Measurements from ENCODE around the gene RWDD3.

RWDD3 gene

DNA sequence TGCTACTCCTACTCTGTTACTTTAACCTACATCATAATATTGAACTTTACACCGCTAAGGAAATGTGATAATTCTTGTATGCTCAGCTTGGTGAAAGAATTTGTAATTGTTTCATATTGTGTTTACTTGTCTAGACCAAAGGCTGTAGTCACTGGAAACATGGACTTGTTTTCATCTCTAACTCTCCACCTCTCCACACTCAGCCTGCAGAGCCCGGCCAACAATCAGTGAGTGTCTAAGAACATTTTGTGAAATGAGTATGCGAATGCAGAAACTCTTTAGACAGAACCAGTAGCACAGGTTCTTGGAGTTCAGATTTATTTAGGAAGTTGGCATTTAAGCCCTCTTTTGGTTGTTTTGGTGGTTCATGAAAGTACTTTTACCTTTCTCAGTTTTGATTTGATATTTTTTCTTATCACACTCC, 3.2 kb upstream of the RWDD3 start:
- DNase-seq: no peak

GRCh38 chr1:95232646-95233318, 1.2 kb upstream of the RWDD3 start:
- no peak for DNase-seq

DNA sequence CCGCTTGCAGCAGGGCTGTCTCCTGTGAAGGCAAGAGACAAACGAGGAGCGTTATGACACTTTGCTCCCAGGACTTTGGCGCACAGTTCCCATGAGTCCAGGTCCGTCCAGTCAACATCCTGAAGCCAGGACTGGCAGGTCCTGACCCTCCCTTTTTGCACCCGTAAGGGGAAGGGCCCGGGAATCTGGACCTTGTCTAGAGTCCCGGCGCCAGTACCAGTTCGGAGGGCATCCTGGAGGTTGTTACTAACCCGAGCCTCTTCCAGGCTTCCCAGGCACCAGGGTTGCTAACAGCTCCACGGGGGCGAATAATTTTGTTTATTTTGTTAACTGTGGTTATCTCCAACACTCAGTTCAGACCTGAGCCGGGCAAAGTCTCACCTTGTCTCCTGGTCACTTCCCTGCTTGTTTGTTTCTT, 682 bp upstream of the RWDD3 start:
- no peak for DNase-seq

GRCh38 chr1:95236784-95237575, 3.0 kb downstream of the RWDD3 start:
- no peak for DNase-seq

- DNase-seq: no peak
These were observed 4.1 kb downstream of the RWDD3 start for GRCh38 chr1:95237981-95238703.

DNA sequence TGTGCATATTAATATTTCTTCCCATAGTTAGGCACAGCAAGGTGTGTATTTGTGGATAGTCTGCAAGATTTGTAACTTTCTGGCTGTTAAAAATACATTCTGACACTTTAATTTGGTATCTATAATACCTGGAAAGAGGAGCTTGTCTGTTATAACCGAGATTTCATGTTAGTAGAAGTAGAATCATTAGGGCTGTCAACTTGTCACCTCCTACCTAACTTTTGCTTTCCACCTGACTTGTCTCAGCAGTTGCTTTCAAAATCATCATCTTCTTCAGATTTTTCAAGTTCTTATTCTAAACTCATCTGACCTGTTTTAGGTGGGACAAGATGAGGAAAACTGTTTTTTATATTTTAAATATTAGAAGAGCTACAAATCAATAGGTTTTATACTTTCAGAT, 11.0 kb downstream of the RWDD3 start:
- DNase-seq: no peak

DNA sequence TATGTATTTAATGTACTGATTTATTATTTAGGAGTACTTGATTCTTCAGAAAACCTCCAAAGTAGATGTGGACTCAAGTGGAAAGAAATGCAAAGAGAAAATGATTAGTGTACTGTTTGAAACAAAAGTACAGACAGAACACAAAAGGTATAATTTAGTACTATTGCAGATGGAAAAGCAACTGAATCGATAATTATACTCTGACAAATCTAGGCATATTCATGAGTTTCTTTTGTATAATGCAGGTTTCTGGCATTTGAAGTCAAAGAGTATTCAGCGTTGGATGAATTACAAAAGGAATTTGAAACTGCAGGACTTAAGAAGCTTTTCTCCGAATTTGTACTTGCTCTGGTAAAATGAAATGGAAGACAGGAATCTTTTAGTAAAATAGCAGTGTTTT, 12.5 kb downstream of the RWDD3 start:
- DNase-seq: no peak

DNA sequence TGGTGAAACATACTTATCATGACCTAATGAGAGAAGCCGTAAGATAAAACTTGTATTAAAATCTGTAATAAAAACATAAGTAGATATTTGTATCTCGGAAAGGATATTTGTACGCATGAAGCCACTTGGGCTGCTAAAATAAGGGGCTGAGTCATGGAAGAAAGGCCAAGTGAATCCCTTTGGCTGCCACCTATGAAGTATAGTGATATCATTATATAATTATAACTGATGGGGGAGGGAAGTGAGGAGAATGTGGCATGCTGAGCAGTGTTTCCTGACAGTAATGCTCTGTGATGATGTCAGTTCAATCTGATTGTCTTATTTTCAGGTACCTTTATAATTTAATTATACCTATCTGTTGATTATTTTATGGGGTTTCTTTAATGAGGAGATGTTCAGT, 13.6 kb downstream of the RWDD3 start:
- DNase-seq: no peak

DNA sequence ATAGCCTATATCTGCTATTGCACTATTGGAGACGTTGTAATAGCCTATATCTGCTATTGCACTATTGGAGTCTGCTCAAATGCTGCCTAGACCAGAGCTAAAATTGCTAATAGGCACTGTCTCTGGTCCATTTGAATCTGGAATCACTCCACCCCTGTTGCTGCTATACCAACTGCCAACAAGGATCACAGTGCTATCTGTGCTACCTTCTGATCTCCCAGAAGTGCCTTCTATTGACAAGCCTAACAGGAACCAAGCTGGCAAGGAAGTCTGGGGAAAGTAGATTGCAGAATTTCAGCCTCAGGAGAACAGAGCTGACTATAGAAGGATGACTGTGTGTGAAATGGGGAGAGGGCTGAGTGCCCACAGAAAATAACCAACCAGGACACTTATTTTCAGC, 15.9 kb downstream of the RWDD3 start:
- DNase-seq: no peak

GRCh38 chr1:95252422-95252821, 18.4 kb downstream of the RWDD3 start:
- no peak for DNase-seq

DNA sequence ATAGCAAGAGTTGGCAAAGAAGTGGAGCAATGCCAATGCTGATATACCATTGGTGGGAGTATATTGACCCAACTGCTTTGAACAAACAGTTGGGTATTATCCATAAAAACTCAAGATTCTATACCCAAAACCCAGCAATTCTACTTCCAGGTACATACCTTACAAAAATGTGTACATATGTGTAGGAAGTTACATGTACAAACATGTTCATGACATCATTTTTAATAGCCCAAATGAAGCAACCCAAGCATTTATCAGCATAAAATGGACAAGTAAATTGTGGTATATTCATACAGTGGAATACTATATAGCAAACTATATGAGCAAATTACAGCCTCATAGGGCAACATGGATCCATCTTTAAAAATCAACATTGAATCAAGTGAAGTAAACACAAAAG, 20.9 kb downstream of the RWDD3 start:
- no peak for DNase-seq

GRCh38 chr1:95255826-95256225, 21.8 kb downstream of the RWDD3 start:
- no peak for DNase-seq

DNA sequence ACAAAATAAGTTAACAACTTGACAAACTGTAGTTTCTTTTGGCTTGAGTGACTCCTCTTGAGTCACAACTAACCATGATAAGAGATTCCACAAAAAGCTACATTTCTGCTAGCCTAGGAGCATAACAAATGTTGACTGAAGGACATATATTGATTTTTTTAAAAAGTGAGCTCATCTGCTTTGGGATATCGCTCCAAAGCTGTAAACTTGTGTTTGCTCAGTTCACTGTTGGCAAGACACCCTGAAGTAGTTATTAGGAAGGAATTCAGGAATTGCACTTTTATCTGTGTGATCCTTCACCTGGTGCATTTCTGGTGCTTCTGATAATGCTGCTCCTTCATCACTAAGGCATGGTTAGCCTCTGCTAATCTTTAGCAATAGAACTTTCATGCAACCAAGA, 23.7 kb downstream of the RWDD3 start:
- DNase-seq: no peak

DNA sequence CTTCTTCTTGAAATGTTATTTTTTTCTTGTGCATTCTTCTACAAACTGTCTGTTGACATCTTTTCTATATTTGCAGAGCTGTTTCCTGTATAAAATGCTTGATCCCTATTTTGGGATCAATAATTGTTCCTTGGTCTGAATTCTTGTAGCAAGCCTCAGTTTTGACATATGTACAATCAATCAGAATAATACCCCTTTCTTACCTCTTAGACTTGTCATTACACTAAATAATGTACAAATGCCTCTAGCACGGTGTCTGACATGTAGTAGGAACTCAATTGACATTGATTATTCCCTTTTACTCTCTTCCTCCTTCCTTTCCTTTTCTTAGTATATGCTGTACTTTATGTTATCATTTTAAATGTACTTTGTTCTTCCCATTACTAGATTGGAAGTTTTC, 25.2 kb downstream of the RWDD3 start:
- no peak for DNase-seq

DNA sequence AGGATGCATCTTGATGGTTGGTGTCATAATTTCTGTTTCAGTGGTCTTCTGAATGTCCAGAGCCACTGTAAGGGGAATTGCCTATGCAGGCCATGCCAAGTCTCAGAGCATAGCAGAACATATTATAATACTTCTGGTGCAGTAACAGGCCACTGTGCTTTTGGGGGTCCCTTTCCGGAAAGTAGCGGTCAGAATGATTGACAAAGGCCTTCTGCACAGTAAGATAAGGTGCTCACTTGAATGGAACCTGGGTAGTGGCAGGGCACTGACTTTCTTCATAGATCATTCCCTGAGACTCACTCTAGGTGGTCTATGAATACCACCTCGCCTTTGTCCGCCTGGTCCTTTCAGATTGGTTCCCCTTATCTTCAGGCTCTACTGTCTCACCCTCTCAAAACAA, 28.9 kb downstream of the RWDD3 start:
- DNase-seq: no peak

GRCh38 chr1:95263450-95263849, 29.4 kb downstream of the RWDD3 start:
- no peak for DNase-seq

DNA sequence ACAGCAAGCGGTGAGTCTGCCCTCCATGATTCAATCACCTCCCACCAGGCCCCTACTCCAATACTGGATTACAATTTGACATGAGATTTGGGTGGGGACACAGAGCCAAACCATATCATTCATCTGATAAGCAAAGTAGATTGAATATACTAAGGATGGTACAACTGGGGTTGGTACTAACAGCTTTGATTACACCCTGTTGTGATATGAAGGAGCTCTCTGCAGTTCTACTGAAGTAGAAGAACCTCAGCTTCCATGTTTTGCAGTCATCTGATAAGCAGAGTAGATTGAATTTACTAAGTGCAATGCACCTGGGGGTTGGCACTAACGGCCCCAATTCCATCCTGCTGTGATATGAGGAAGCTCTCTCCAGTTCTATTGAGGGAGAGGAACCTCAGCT, 31.1 kb downstream of the RWDD3 start:
- DNase-seq: no peak

- DNase-seq: no peak
These were observed 42.4 kb downstream of the RWDD3 start for GRCh38 chr1:95276429-95276828.

DNA sequence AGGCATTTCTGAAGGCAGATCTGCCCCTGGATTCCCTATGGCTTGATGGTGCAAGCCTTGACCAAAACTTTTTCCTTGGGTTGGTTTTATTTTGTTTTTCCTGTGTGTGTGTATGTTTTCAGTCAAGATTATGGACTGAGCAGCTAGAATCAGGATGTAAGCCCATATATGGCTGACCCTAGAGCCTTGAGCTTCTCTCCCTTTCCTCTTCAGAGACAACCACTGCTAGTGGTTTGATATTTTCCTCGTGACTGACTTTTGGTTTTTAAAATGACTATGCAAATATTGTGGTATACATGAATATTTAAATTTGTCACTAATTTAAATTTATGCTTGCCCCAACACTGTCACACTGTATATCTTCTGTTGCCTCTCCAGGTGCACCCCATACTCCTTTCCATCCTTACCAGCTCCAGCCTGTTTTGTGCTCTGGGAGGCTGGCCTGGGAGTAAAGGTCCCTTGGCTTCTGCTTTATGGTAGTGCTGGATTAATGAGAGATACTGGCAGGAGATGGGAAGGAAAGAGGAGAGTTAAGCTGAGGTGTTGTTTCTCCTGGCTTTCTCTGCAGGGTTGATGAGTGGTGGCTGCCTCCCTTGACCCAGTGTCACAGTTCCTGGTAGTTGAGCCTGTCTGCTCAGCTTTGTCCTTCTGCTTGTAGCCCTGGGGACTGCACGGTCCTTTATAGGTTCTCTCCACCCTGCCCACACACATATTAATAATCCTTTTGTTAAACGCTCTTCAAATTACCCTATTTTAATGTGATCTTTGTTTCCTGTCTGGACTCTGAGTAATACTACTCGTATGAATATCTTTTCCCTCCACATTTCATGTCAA, 44.4 kb downstream of the RWDD3 start:
- no peak for DNase-seq

DNA sequence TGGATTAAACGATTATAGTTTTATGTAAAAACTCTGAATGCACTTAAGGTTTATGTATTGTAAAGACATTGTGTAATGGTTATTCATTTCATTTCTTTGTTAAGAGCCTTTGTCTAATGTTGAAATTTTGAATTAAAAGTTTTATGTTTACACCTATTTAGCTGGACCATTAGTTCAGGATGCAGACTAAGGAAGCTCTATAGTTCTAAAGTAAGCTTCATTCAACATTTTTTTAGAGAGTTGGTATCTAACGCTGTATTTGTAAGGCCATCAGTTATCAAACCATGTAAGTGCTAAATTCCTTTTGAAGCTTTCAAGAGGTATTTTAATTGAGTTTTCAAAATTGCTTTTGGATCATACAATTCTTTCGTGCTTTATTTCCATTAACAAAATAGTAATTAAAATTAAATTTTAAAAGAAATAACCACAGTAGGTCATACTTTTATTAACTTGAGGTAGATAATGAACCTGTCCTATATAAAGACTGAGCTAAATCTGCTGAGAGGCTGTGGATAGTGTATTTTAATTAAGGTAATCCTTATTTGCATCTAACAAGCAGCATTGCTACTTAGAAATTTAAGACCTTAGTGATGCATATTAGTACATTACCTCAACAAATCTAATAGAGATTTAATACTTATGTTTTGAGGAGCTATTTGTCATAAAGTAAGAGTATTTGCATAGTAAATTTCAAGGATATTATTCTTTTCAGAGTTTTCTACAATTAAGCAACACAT, 47.9 kb downstream of the RWDD3 start:
- no peak for DNase-seq

GRCh38 chr1:95282518-95282895, 48.5 kb downstream of the RWDD3 start:
- no peak for DNase-seq

- no peak for DNase-seq
These were observed 50.4 kb downstream of the RWDD3 start for GRCh38 chr1:95284420-95284819.

Measured in NCI-H1092 (cell line).